ENCODE data around the gene FAM3C. TPM values are rescaled to one million over a fixed set of nuclear protein-coding genes. Genes with fewer than 3 reads are reported as not detected.

FAM3C gene
- total RNA-seq, 1 experiment from 2014 or later, result 322 TPM

DNA sequence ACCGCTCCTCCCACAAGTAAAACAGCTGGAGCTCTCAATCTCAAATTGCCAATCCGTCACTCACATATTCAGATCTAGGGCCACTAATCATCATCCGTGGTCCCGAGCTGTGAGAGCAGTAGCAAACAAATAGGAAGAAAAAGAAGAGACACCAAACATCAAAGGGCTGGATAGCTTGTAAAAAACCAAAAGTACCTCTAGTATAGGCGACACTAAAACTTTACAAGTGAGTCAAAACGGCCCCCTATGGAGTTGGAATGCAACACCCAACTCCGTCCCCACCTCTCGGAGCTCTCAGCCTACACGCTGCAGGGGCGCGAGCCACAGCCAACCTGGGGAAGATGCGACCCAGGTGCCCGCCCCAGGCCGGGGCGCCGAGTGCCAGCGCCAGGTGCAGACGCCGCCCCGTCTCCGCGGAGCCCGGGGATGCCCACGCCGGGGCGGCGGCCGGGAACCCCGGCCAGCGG lies 581 bp downstream of the FAM3C start:
- DNase-seq (ENCODE audit: low read depth, low spot score) (no peak), ATAC-seq (peak; percentile 39)
- Histone ChIP-seq H3K4me1 (ENCODE audit: control insufficient read depth in 1 of 2, insufficient read depth in 2 of 2, low read length in 2 of 2) (peaks cover 45 to 79% of the 10 kb centered on the region in 2 experiments), H3K27ac (ENCODE audit: low read depth, low read length) (peak overlapping the region; percentile 95), H3K9me2 (ENCODE audit: insufficient read depth) (no peaks in the 10 kb centered on the region), H3K4me2 (ENCODE audit: low read length) (peak overlapping the region; percentile 86), H3K27me3 (ENCODE audit: insufficient read depth, low read length) (no peaks in the 10 kb centered on the region), H4K20me1 (ENCODE audit: insufficient read depth) (peaks cover 27% of the 10 kb centered on the region; the same call in 1 of the 2 replicates), H2AFZ (ENCODE audit: low read depth, low read length, poor library complexity, severe bottlenecking) (no peak overlapping the region), H3K4me3 (replicated peaks in 1 of 2; ENCODE audit: low read depth in 1 of 2, low read length in 2 of 2) (peak overlapping the region; percentile 65 to 74), H3K9me3 (ENCODE audit: control insufficient read depth in 1 of 2, insufficient read depth in 1 of 2, low read depth in 1 of 2, low read length in 2 of 2) (no peaks in the 10 kb centered on the region), H3K9ac (ENCODE audit: low read length) (peak overlapping the region; percentile 84), H3K79me2 (ENCODE audit: insufficient read depth, low read length) (peaks cover 56% of the 10 kb centered on the region), H3K36me3 (ENCODE audit: control insufficient read depth in 1 of 2, insufficient read depth in 2 of 2, low read length in 2 of 2) (peaks cover 6 to 35% of the 10 kb centered on the region in 2 experiments; a peak in 2 of 4 replicates)
- CTCF ChIA-PET, result interaction anchor here (0.7 to 4.2 kb wide), 18 partner anchors 8 to 599 kb away, joined by 3 to 24 read pairs (median 4); no protein-coding TSS in a partner anchor
- RAD21 ChIA-PET (ENCODE audit: low non-redundant PET in 1 of 2, low total read pairs in 2 of 2, uncharacterized antibody in 2 of 2, unreplicated experiment in 2 of 2), result no interaction called here
- BruUV-seq (replicated peaks), result no TSS peak
- TF ChIP-seq RAD21 (IDR thresholded peaks at IDR 0.05; ENCODE audit: low read depth) (no peak), ELF1 (IDR thresholded peaks at IDR 0.05; ENCODE audit: borderline replicate concordance, low read depth) (no peak), EZH2phosphoT487 (IDR thresholded peaks at IDR 0.05; ENCODE audit: borderline replicate concordance) (no peak), SIN3A (IDR thresholded peaks at IDR 0.05; ENCODE audit: low read depth) (no peak), FOSL1 (IDR thresholded peaks at IDR 0.05; ENCODE audit: low read depth) (no peak), EGR1 (IDR thresholded peaks at IDR 0.05; ENCODE audit: low read depth) (no peak), SP1 (IDR thresholded peaks at IDR 0.05; ENCODE audit: low read depth) (no peak), TCF7L2 (IDR thresholded peaks at IDR 0.05; ENCODE audit: borderline replicate concordance, extremely low read depth, insufficient read depth, insufficient read length) (peak; percentile 80), POLR2AphosphoS5 (IDR thresholded peaks at IDR 0.05; ENCODE audit: low read depth, low read length) (peak; percentile 66; the same call in 1 of the 2 replicates), SRF (IDR thresholded peaks at IDR 0.05; ENCODE audit: low read depth) (no peak), JUND (IDR thresholded peaks at IDR 0.05) (0 out of 2 replicates have a peak, but pooled peaks have one; percentile 5)
- TF ChIP-seq, protein P1, sequence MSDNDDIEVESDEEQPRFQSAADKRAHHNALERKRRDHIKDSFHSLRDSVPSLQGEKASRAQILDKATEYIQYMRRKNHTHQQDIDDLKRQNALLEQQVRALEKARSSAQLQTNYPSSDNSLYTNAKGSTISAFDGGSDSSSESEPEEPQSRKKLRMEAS (IDR thresholded peaks at IDR 0.05), result no peak
- TF ChIP-seq, protein P2, sequence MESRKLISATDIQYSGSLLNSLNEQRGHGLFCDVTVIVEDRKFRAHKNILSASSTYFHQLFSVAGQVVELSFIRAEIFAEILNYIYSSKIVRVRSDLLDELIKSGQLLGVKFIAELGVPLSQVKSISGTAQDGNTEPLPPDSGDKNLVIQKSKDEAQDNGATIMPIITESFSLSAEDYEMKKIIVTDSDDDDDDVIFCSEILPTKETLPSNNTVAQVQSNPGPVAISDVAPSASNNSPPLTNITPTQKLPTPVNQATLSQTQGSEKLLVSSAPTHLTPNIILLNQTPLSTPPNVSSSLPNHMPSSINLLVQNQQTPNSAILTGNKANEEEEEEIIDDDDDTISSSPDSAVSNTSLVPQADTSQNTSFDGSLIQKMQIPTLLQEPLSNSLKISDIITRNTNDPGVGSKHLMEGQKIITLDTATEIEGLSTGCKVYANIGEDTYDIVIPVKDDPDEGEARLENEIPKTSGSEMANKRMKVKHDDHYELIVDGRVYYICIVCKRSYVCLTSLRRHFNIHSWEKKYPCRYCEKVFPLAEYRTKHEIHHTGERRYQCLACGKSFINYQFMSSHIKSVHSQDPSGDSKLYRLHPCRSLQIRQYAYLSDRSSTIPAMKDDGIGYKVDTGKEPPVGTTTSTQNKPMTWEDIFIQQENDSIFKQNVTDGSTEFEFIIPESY (IDR thresholded peaks at IDR 0.05; ENCODE audit: extremely low read depth, insufficient replicate concordance, low read length), result no peak
- intact Hi-C loops (cut with micrococcal nuclease), result loop anchor here (1.0 kb wide), 1 partner anchor 135 kb away; no protein-coding TSS in a partner anchor
- POLR2A ChIA-PET, result interaction anchor here (0.9 to 3.0 kb wide), 11 partner anchors 10 to 151 kb away, joined by 3 to 10 read pairs (median 6); no protein-coding TSS in a partner anchor
